ENCODE measurements around the gene CD9.

The CD9 gene

GRCh38 chr12:6241495-6241894 is 41.3 kb downstream of the CD9 start:
- H3K36me3 ChIP-seq (ENCODE audit: control insufficient read depth in 4 of 4, insufficient read depth in 4 of 4, low read length in 3 of 4): peaks cover 0 to 2% (median 0%) of the 10 kb centered on the region in 4 experiments
- H3K9me3 ChIP-seq (ENCODE audit: control extremely low read depth in 1 of 5, control insufficient read depth in 4 of 5, insufficient read depth in 2 of 5, low read depth in 1 of 5, low read length in 4 of 5): peaks cover 0 to 2% (median 0%) of the 10 kb centered on the region in 5 experiments
- peaks cover 0 to 8% (median 0%) of the 10 kb centered on the region in 4 experiments for H3K4me1 ChIP-seq (ENCODE audit: control extremely low read depth in 1 of 4, control insufficient read depth in 4 of 4, insufficient read depth in 4 of 4, low read length in 3 of 4)
- CTCF ChIA-PET: interaction anchor here (1.0 to 1.6 kb wide), 9 partner anchors 13 to 182 kb away, joined by 3 to 4 read pairs (median 3); no protein-coding TSS in a partner anchor
- H3K27ac ChIP-seq (ENCODE audit: insufficient read depth in 1 of 2, low read depth in 1 of 2, low read length in 2 of 2, poor library complexity in 1 of 2, severe bottlenecking in 2 of 2): no peak overlapping the region
- POLR2A ChIA-PET: no interaction called here
- WGBS (ENCODE audit: insufficient coverage): 48% methylated on average over 7 of the region's 7 CpGs
- no peak overlapping the region for H3K4me3 ChIP-seq (ENCODE audit: control insufficient read depth in 1 of 7, extremely low read depth in 1 of 7, insufficient read depth in 4 of 7, low read depth in 2 of 7, low read length in 6 of 7)
- peaks cover 0 to 5% (median 0%) of the 10 kb centered on the region in 5 experiments for H3K27me3 ChIP-seq (replicated peaks in 2 of 5; ENCODE audit: control insufficient read depth in 4 of 5, insufficient read depth in 5 of 5, low read length in 4 of 5)
- peak in 1 of 3 donors; percentile 40 for DNase-seq

- ChIA-PET CTCF (interaction anchor here (1.0 to 1.5 kb wide), 3 partner anchors 12 to 54 kb away, joined by 3 read pairs; no protein-coding TSS in a partner anchor), POLR2A (no interaction called here)
- WGBS (ENCODE audit: insufficient coverage): 100% methylated on average over 1 of the region's 2 CpGs
- Histone ChIP-seq H3K9me3 (ENCODE audit: control extremely low read depth in 1 of 5, control insufficient read depth in 4 of 5, insufficient read depth in 2 of 5, low read depth in 1 of 5, low read length in 4 of 5) (peaks cover 0 to 2% (median 0%) of the 10 kb centered on the region in 5 experiments), H3K36me3 (ENCODE audit: control insufficient read depth in 4 of 4, insufficient read depth in 4 of 4, low read length in 3 of 4) (no peaks in the 10 kb centered on the region), H3K27ac (ENCODE audit: insufficient read depth in 1 of 2, low read depth in 1 of 2, low read length in 2 of 2, poor library complexity in 1 of 2, severe bottlenecking in 2 of 2) (no peak overlapping the region), H3K4me3 (ENCODE audit: control insufficient read depth in 1 of 7, extremely low read depth in 1 of 7, insufficient read depth in 4 of 7, low read depth in 2 of 7, low read length in 6 of 7) (no peak overlapping the region), H3K27me3 (replicated peaks in 2 of 5; ENCODE audit: control insufficient read depth in 4 of 5, insufficient read depth in 5 of 5, low read length in 4 of 5) (peaks cover 0 to 4% (median 0%) of the 10 kb centered on the region in 5 experiments), H3K4me1 (ENCODE audit: control extremely low read depth in 1 of 4, control insufficient read depth in 4 of 4, insufficient read depth in 4 of 4, low read length in 3 of 4) (no peaks in the 10 kb centered on the region)
- DNase-seq: no peak
Measured at GRCh38 chr12:6249580-6249979, 49.4 kb downstream of the CD9 start.

DNA sequence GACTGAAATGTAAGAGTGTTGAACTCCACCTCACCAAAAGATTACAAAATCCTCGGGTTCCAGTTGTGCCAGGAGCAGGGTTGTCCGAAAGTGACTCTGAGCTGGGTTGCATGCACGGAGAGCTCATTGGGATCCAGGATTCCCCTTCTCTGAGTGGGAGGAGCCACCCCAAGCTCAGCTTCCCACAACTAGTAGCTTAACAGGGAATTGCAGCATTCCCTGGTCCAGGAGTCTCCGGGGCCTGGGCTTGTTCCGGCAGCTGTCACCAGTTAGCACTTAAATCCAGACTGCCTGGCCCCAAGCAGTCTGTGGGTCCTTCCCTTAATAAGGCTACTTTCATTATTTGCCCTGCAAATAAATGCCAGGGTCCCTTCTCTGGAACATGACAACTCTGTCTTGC is 50.1 kb downstream of the CD9 start:
- ChIA-PET CTCF (interaction anchor here (1.0 to 1.5 kb wide), 3 partner anchors 13 to 55 kb away, joined by 3 read pairs; no protein-coding TSS in a partner anchor), POLR2A (no interaction called here)
- no peaks in the 10 kb centered on the region for H3K36me3 ChIP-seq (ENCODE audit: control insufficient read depth in 4 of 4, insufficient read depth in 4 of 4, low read length in 3 of 4)
- no peak overlapping the region for H3K4me3 ChIP-seq (ENCODE audit: control insufficient read depth in 1 of 7, extremely low read depth in 1 of 7, insufficient read depth in 4 of 7, low read depth in 2 of 7, low read length in 6 of 7)
- no peaks in the 10 kb centered on the region for H3K4me1 ChIP-seq (ENCODE audit: control extremely low read depth in 1 of 4, control insufficient read depth in 4 of 4, insufficient read depth in 4 of 4, low read length in 3 of 4)
- DNase-seq: no peak
- no peak overlapping the region for H3K27ac ChIP-seq (ENCODE audit: insufficient read depth in 1 of 2, low read depth in 1 of 2, low read length in 2 of 2, poor library complexity in 1 of 2, severe bottlenecking in 2 of 2)
- no peaks in the 10 kb centered on the region for H3K9me3 ChIP-seq (ENCODE audit: control extremely low read depth in 1 of 5, control insufficient read depth in 4 of 5, insufficient read depth in 2 of 5, low read depth in 1 of 5, low read length in 4 of 5)
- 90% methylated on average over 5 of the region's 5 CpGs for WGBS (ENCODE audit: insufficient coverage)
- H3K27me3 ChIP-seq (replicated peaks in 2 of 5; ENCODE audit: control insufficient read depth in 4 of 5, insufficient read depth in 5 of 5, low read length in 4 of 5): peaks cover 0 to 4% (median 0%) of the 10 kb centered on the region in 5 experiments

- H3K9me3 ChIP-seq (ENCODE audit: control extremely low read depth in 1 of 5, control insufficient read depth in 4 of 5, insufficient read depth in 2 of 5, low read depth in 1 of 5, low read length in 4 of 5): peaks cover 0 to 6% (median 0%) of the 10 kb centered on the region in 5 experiments
- no peak overlapping the region for H3K27ac ChIP-seq (ENCODE audit: insufficient read depth in 1 of 2, low read depth in 1 of 2, low read length in 2 of 2, poor library complexity in 1 of 2, severe bottlenecking in 2 of 2)
- peaks cover 0 to 3% (median 0%) of the 10 kb centered on the region in 5 experiments for H3K27me3 ChIP-seq (replicated peaks in 2 of 5; ENCODE audit: control insufficient read depth in 4 of 5, insufficient read depth in 5 of 5, low read length in 4 of 5)
- ChIA-PET POLR2A (no interaction called here), CTCF (interaction anchor here (0.6 to 1.8 kb wide), 2 partner anchors 11 to 25 kb away, joined by 3 to 4 read pairs; no protein-coding TSS in a partner anchor)
- H3K4me3 ChIP-seq (ENCODE audit: control insufficient read depth in 1 of 7, extremely low read depth in 1 of 7, insufficient read depth in 4 of 7, low read depth in 2 of 7, low read length in 6 of 7): no peak overlapping the region
- no peaks in the 10 kb centered on the region for H3K4me1 ChIP-seq (ENCODE audit: control extremely low read depth in 1 of 4, control insufficient read depth in 4 of 4, insufficient read depth in 4 of 4, low read length in 3 of 4)
- WGBS (ENCODE audit: insufficient coverage): 95% methylated on average over 6 of the region's 6 CpGs
- DNase-seq: peak in 1 of 3 donors; percentile 15
- no peaks in the 10 kb centered on the region for H3K36me3 ChIP-seq (ENCODE audit: control insufficient read depth in 4 of 4, insufficient read depth in 4 of 4, low read length in 3 of 4)
Measured at GRCh38 chr12:6253278-6253677, 53.1 kb downstream of the CD9 start.

DNA sequence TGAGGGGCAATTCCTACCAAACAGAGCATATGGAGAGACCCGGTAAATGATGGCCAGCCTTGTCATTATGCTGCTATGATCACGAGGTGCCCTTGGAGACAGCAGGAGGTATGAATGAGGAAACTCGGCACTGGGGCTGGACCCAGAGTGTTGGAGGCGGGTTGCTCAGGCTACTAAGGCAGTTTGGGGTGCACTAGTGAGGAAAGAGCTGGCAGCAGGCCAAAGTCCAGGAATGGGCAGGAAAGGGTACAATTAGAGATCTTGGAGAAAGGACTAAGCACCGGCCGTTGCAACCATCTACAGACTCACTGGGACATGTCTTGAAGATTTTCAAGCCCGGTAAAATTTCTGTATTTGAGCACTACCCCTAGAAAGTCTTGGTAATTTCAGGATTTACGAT is 54.3 kb downstream of the CD9 start:
- DNase-seq: no peak
- 95% methylated on average over 8 of the region's 8 CpGs for WGBS (ENCODE audit: insufficient coverage)
- no peaks in the 10 kb centered on the region for H3K36me3 ChIP-seq (ENCODE audit: control insufficient read depth in 4 of 4, insufficient read depth in 4 of 4, low read length in 3 of 4)
- ChIA-PET POLR2A (no interaction called here), CTCF (interaction anchor here (1.8 kb wide), 1 partner anchor 10 kb away, joined by 4 read pairs; no protein-coding TSS in a partner anchor)
- H3K9me3 ChIP-seq (ENCODE audit: control extremely low read depth in 1 of 5, control insufficient read depth in 4 of 5, insufficient read depth in 2 of 5, low read depth in 1 of 5, low read length in 4 of 5): peaks cover 0 to 7% (median 2%) of the 10 kb centered on the region in 5 experiments
- H3K27ac ChIP-seq (ENCODE audit: insufficient read depth in 1 of 2, low read depth in 1 of 2, low read length in 2 of 2, poor library complexity in 1 of 2, severe bottlenecking in 2 of 2): no peak overlapping the region
- peaks cover 0 to 3% (median 0%) of the 10 kb centered on the region in 5 experiments for H3K27me3 ChIP-seq (replicated peaks in 2 of 5; ENCODE audit: control insufficient read depth in 4 of 5, insufficient read depth in 5 of 5, low read length in 4 of 5)
- no peak overlapping the region for H3K4me3 ChIP-seq (ENCODE audit: control insufficient read depth in 1 of 7, extremely low read depth in 1 of 7, insufficient read depth in 4 of 7, low read depth in 2 of 7, low read length in 6 of 7)
- no peaks in the 10 kb centered on the region for H3K4me1 ChIP-seq (ENCODE audit: control extremely low read depth in 1 of 4, control insufficient read depth in 4 of 4, insufficient read depth in 4 of 4, low read length in 3 of 4)

DNA sequence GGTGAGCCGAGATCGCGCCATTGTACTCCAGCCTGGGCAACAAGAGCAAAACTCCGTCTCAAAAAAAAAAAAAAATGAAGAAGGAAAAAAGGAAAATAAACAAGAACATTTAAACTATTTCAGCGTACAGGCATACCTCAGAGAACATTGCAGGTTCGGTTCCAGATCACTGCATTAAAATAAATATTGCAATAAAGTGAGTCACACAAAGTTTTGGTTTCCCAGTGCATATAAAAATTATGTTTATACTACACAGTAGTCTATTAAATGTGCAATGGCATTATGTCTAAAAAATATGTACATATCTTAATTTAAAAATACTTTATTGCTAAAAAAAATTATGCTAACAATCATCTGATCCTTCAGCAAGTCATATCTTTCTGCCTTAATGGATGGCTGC is 56.8 kb downstream of the CD9 start:
- H3K36me3 ChIP-seq (ENCODE audit: control insufficient read depth in 4 of 4, insufficient read depth in 4 of 4, low read length in 3 of 4): no peaks in the 10 kb centered on the region
- POLR2A ChIA-PET: no interaction called here
- CTCF ChIA-PET: no interaction called here

GRCh38 chr12:6262211-6262610 is 62.0 kb downstream of the CD9 start:
- POLR2A ChIA-PET: no interaction called here
- H3K36me3 ChIP-seq (ENCODE audit: control insufficient read depth in 4 of 4, insufficient read depth in 4 of 4, low read length in 3 of 4): no peaks in the 10 kb centered on the region
- H3K27ac ChIP-seq (ENCODE audit: insufficient read depth in 1 of 2, low read depth in 1 of 2, low read length in 2 of 2, poor library complexity in 1 of 2, severe bottlenecking in 2 of 2): no peak overlapping the region
- CTCF ChIA-PET: interaction anchor here (1.0 to 1.2 kb wide), 2 partner anchors 17 to 28 kb away, joined by 3 read pairs; no protein-coding TSS in a partner anchor
- no peaks in the 10 kb centered on the region for H3K27me3 ChIP-seq (replicated peaks in 2 of 5; ENCODE audit: control insufficient read depth in 4 of 5, insufficient read depth in 5 of 5, low read length in 4 of 5)
- H3K9me3 ChIP-seq (ENCODE audit: control extremely low read depth in 1 of 5, control insufficient read depth in 4 of 5, insufficient read depth in 2 of 5, low read depth in 1 of 5, low read length in 4 of 5): peaks cover 0 to 7% (median 2%) of the 10 kb centered on the region in 5 experiments
- no peak for DNase-seq
- 86% methylated on average over 2 of the region's 3 CpGs for WGBS (ENCODE audit: insufficient coverage)
- H3K4me1 ChIP-seq (ENCODE audit: control extremely low read depth in 1 of 4, control insufficient read depth in 4 of 4, insufficient read depth in 4 of 4, low read length in 3 of 4): peaks cover 0 to 7% (median 4%) of the 10 kb centered on the region in 4 experiments
- no peak overlapping the region for H3K4me3 ChIP-seq (ENCODE audit: control insufficient read depth in 1 of 7, extremely low read depth in 1 of 7, insufficient read depth in 4 of 7, low read depth in 2 of 7, low read length in 6 of 7)

More for the DNA sequence above, 56.8 kb downstream of the CD9 start:
- Histone ChIP-seq H3K9me3 (ENCODE audit: control extremely low read depth in 1 of 5, control insufficient read depth in 4 of 5, insufficient read depth in 2 of 5, low read depth in 1 of 5, low read length in 4 of 5) (peaks cover 0 to 7% (median 2%) of the 10 kb centered on the region in 5 experiments), H3K27me3 (replicated peaks in 2 of 5; ENCODE audit: control insufficient read depth in 4 of 5, insufficient read depth in 5 of 5, low read length in 4 of 5) (no peaks in the 10 kb centered on the region), H3K4me1 (ENCODE audit: control extremely low read depth in 1 of 4, control insufficient read depth in 4 of 4, insufficient read depth in 4 of 4, low read length in 3 of 4) (no peaks in the 10 kb centered on the region), H3K27ac (ENCODE audit: insufficient read depth in 1 of 2, low read depth in 1 of 2, low read length in 2 of 2, poor library complexity in 1 of 2, severe bottlenecking in 2 of 2) (no peak overlapping the region), H3K4me3 (ENCODE audit: control insufficient read depth in 1 of 7, extremely low read depth in 1 of 7, insufficient read depth in 4 of 7, low read depth in 2 of 7, low read length in 6 of 7) (no peak overlapping the region)
- WGBS (ENCODE audit: insufficient coverage): no CpG with 5 or more reads among the region's 6 CpGs
- no peak for DNase-seq

All from common myeloid progenitor, CD34-positive (primary cell).